ENCODE results near the gene GULP1.

- TF ChIP-seq CTCF (IDR thresholded peaks at IDR 0.05; ENCODE audit: insufficient read depth, low read depth, low read length) (no peak), EZH2 (IDR thresholded peaks at IDR 0.05; ENCODE audit: insufficient read depth, low read length) (no peak)
These were observed 339.5 kb downstream of the GULP1 start for GRCh38 chr2:188631037-188631809.

All from astrocyte (in vitro differentiated cells and primary cell).